ENCODE results near the gene PTPRN2.

GRCh38 chr7:157873664-157874063 is 714.0 kb downstream of the PTPRN2 start:
- TF ChIP-seq CTCF (IDR thresholded peaks at IDR 0.05; ENCODE audit: extremely low read depth in 1 of 2, insufficient read depth in 1 of 2, low read depth in 1 of 2, low read length in 2 of 2), result no peak
- TF ChIP-seq POLR2A (IDR thresholded peaks at IDR 0.05; ENCODE audit: low read depth, low read length), result no peak
- TF ChIP-seq EZH2 (IDR thresholded peaks at IDR 0.05; ENCODE audit: borderline replicate concordance, low read depth, low read length, severe bottlenecking), result no peak
- TF ChIP-seq POLR2AphosphoS5 (IDR thresholded peaks at IDR 0.05; ENCODE audit: insufficient read depth, low read depth, low read length), result no peak
- TF ChIP-seq MAX (IDR thresholded peaks at IDR 0.05; ENCODE audit: insufficient read depth, insufficient read length), result no peak
- TF ChIP-seq JUN (IDR thresholded peaks at IDR 0.05; ENCODE audit: borderline replicate concordance, insufficient read depth, insufficient read length, low read depth), result no peak
- no peak for TF ChIP-seq GATA2 (IDR thresholded peaks at IDR 0.05; ENCODE audit: insufficient read depth, insufficient read length, low read depth, low read length)
- no peak for TF ChIP-seq FOS (IDR thresholded peaks at IDR 0.05; ENCODE audit: borderline replicate concordance, insufficient read depth, low read length)
- TF ChIP-seq MYC (IDR thresholded peaks at IDR 0.05; ENCODE audit: low read depth, low read length), result no peak

Measured in endothelial cell of umbilical vein (primary cell).